H1 (cell line): Measurements from ENCODE around the gene TCERG1L. TPM values are rescaled to one million over a fixed set of nuclear protein-coding genes. Genes with fewer than 3 reads are reported as not detected.

Experiments
- CTCF ChIA-PET: fragments of 300-600 bp; sonication (Branson Sonifier 250); formaldehyde crosslinking; loops from one replicate; lab custom pipeline; 2021; ENCODE audit not compliant: partially characterized antibody; lab: Charles Lee
- POLR2A ChIA-PET: fragments of 300-600 bp; sonication (Branson Sonifier 250); formaldehyde crosslinking; loops from one replicate; lab custom pipeline; 2021; ENCODE audit warnings: inconsistent platforms; ENCODE audit not compliant: partially characterized antibody; lab: Charles Lee
- DNase-seq, 2 experiments: peaks; one replicate each; pipeline versions ENCODE4 v3.0.0 to v3.0.0-alpha.2; 2010 to 2022; ENCODE audit warnings: low spot score in 2 of 2, low read depth in 1 of 2, mixed read lengths in 1 of 2
- FAIRE-seq: peaks from 2 replicates; lab custom pipeline; 2011; peaks lifted over from hg19 to GRCh38; lab: Jason Lieb, UNC
- H2AFZ ChIP-seq: 2 replicates; pipeline ENCODE4 v1.8.1; 2012; ENCODE audit warnings: low read length, inconsistent platforms
- H2AK5ac ChIP-seq: 2 replicates; pipeline ENCODE4 v1.6.1; 2013; ENCODE audit warnings: low read depth, low read length
- H2BK120ac ChIP-seq: replicated peaks from 2 replicates; pipeline ENCODE3; 2013; ENCODE audit warnings: low read depth, low read length, inconsistent platforms
- H2BK12ac ChIP-seq: 2 replicates; pipeline ENCODE4 v1.6.1; 2013; ENCODE audit warnings: low read depth, low read length
- H2BK15ac ChIP-seq: 2 replicates; pipeline ENCODE4 v1.6.1; 2013; ENCODE audit warnings: low read length
- H2BK20ac ChIP-seq: 2 replicates; pipeline ENCODE4 v1.6.1; 2013; ENCODE audit warnings: low read length
- H2BK5ac ChIP-seq: 2 replicates; pipeline ENCODE4 v1.6.1; 2013; ENCODE audit warnings: low read depth, low read length
- H3K14ac ChIP-seq: 2 replicates; pipeline ENCODE4 v1.6.1; 2013; ENCODE audit warnings: inconsistent platforms; ENCODE audit not compliant: insufficient read length
- H3K18ac ChIP-seq: 2 replicates; pipeline ENCODE4 v1.6.1; 2013; ENCODE audit warnings: low read length; ENCODE audit errors: extremely low read depth
- H3K23ac ChIP-seq: 2 replicates; pipeline ENCODE4 v1.6.1; 2013; ENCODE audit warnings: inconsistent platforms; ENCODE audit not compliant: insufficient read length
- H3K23me2 ChIP-seq: 2 replicates; pipeline ENCODE4 v1.6.1; 2013; ENCODE audit warnings: low read depth, low read length
- H3K27ac ChIP-seq: 2 replicates; pipeline ENCODE4 v1.6.1; 2011; ENCODE audit warnings: low read depth, low read length, inconsistent platforms
- H3K27me3 ChIP-seq, 4 experiments: replicated peaks in 1 of 4; 1 replicate in 1 of 4; 2 replicates in 3 of 4; pipeline versions ENCODE4 v1.6.1 to v1.8.1; 2011 to 2013; ENCODE audit warnings: low read length in 3 of 4, mild to moderate bottlenecking in 3 of 4, inconsistent platforms in 2 of 4, mixed read lengths in 2 of 4, moderate library complexity in 1 of 4; ENCODE audit not compliant: control insufficient read depth in 3 of 4, insufficient read depth in 3 of 4; ENCODE audit errors: extremely low read depth in 1 of 4
- H3K36me3 ChIP-seq, 4 experiments: 2 replicates each; pipeline versions ENCODE4 v1.6.1 to v1.8.1; 2011 to 2013; ENCODE audit warnings: mild to moderate bottlenecking in 4 of 4, low read length in 3 of 4, moderate library complexity in 2 of 4, control low read depth in 1 of 4, inconsistent platforms in 1 of 4; ENCODE audit not compliant: insufficient read depth in 4 of 4, control insufficient read depth in 2 of 4
- H3K4ac ChIP-seq: replicated peaks from 2 replicates; pipeline ENCODE3; 2013; ENCODE audit warnings: low read length, low read depth, mixed read lengths, inconsistent platforms; ENCODE audit not compliant: insufficient read length
- H3K4me1 ChIP-seq, 4 experiments: replicated peaks in 1 of 4; 1 replicate in 1 of 4; 2 replicates in 3 of 4; pipeline versions ENCODE4 v1.6.1 to v1.8.1; 2011 to 2013; ENCODE audit warnings: low read length in 3 of 4, inconsistent platforms in 2 of 4, mixed read lengths in 1 of 4; ENCODE audit not compliant: insufficient read depth in 4 of 4, control insufficient read depth in 3 of 4
- H3K4me2 ChIP-seq, 2 experiments: 2 replicates each; pipeline versions ENCODE4 v1.6.1 to v1.8.1; 2011 to 2013; ENCODE audit warnings: low read depth in 2 of 2, low read length in 2 of 2, control low read depth in 1 of 2, inconsistent platforms in 1 of 2, mild to moderate bottlenecking in 1 of 2; ENCODE audit not compliant: insufficient read depth in 1 of 2
- H3K4me3 ChIP-seq, 4 experiments: fragments of 200-600, 300-600 bp in 1 of 4; sonication (generic), shearing (Covaris generic), sonication (Bioruptor Twin) in 1 of 4; 2 replicates each; pipeline versions ENCODE4 v1.5.1 to v1.8.1; 2011 to 2016; ENCODE audit warnings: low read length in 4 of 4, low read depth in 3 of 4, control low read depth in 2 of 4, inconsistent platforms in 2 of 4, mild to moderate bottlenecking in 2 of 4, mixed read lengths in 1 of 4, moderate library complexity in 1 of 4; ENCODE audit not compliant: insufficient read depth in 2 of 4; ENCODE audit errors: extremely low read depth in 1 of 4
- H3K56ac ChIP-seq: replicated peaks from 2 replicates; pipeline ENCODE3; 2013; ENCODE audit warnings: low read depth, mild to moderate bottlenecking, mixed read lengths, low read length, inconsistent platforms; ENCODE audit not compliant: insufficient read length
- H3K79me1 ChIP-seq: 2 replicates; pipeline ENCODE4 v1.6.1; 2013; ENCODE audit warnings: low read depth, low read length, control low read depth
- H3K79me2 ChIP-seq, 2 experiments: 2 replicates each; pipeline versions ENCODE4 v1.6.1 to v1.8.1; 2012 to 2013; ENCODE audit warnings: low read length in 2 of 2, mild to moderate bottlenecking in 2 of 2, inconsistent platforms in 1 of 2; ENCODE audit not compliant: insufficient read depth in 2 of 2, control insufficient read depth in 1 of 2
- H3K9ac ChIP-seq, 4 experiments: replicated peaks in 1 of 4; 1 replicate in 1 of 4; 2 replicates in 3 of 4; pipeline versions ENCODE4 v1.6.1 to v1.8.1; 2011 to 2013; ENCODE audit warnings: low read depth in 3 of 4, low read length in 3 of 4, control low read depth in 2 of 4, mild to moderate bottlenecking in 2 of 4, moderate library complexity in 2 of 4, inconsistent platforms in 1 of 4; ENCODE audit errors: extremely low read depth in 1 of 4
- H3K9me3 ChIP-seq, 2 experiments: 2 replicates each; pipeline versions ENCODE4 v1.6.1 to v1.8.1; 2012 to 2013; ENCODE audit warnings: mild to moderate bottlenecking in 2 of 2, moderate library complexity in 2 of 2, control low read depth in 1 of 2, inconsistent platforms in 1 of 2, low read depth in 1 of 2, low read length in 1 of 2, mixed read lengths in 1 of 2; ENCODE audit not compliant: insufficient read depth in 2 of 2
- H4K20me1 ChIP-seq, 2 experiments: replicated peaks in 1 of 2; 2 replicates each; pipeline versions ENCODE3 to v1.8.1; 2011 to 2013; ENCODE audit warnings: inconsistent platforms in 2 of 2, low read length in 2 of 2, mild to moderate bottlenecking in 1 of 2; ENCODE audit not compliant: insufficient read depth in 2 of 2, control insufficient read depth in 1 of 2
- H4K5ac ChIP-seq: 2 replicates; pipeline ENCODE4 v1.6.1; 2013; ENCODE audit warnings: low read length, low read depth, mixed read lengths, inconsistent platforms; ENCODE audit not compliant: insufficient read length
- H4K8ac ChIP-seq: 2 replicates; pipeline ENCODE4 v1.8.0; 2013; ENCODE audit warnings: mild to moderate bottlenecking, moderate library complexity, low read length, inconsistent platforms; ENCODE audit not compliant: insufficient read depth; ENCODE audit errors: extremely low read depth
- H4K91ac ChIP-seq: replicated peaks from 2 replicates; pipeline ENCODE3; 2013; ENCODE audit warnings: low read length, mixed read lengths, inconsistent platforms; ENCODE audit not compliant: insufficient read length
- CBX8 ChIP-seq: fragments of 300-800, 300-1000 bp; sonication (generic); IDR thresholded peaks from 2 replicates; pipeline ENCODE4 v1.7.1; 2016; ENCODE audit warnings: low read depth, low read length, borderline replicate concordance
- SIX5 ChIP-seq: IDR thresholded peaks from 2 replicates; pipeline ENCODE4 v1.6.1; 2011; ENCODE audit warnings: mild to moderate bottlenecking, low read depth, low read length
- WGBS, 2 experiments: shearing (Covaris generic) in 1 of 2; methylation state at CpG; one replicate each; pipeline versions ENCODE4 v1.1.6 to v1.1.7; 2013 to 2015; ENCODE audit warnings: low lambda C conversion rate in 2 of 2, mixed read lengths in 2 of 2, inconsistent platforms in 1 of 2, low coverage in 1 of 2, missing lambda C conversion rate in 1 of 2; ENCODE audit not compliant: insufficient replicate concordance in 2 of 2, insufficient coverage in 1 of 2, insufficient read length in 1 of 2; ENCODE audit errors: extremely low coverage in 1 of 2, missing lambda C conversion rate in 1 of 2; 5-methylcytosine and 5-hydroxymethylcytosine counted together
- polyA plus RNA-seq, 7 experiments: library from polyadenylated mRNA; depleted of rRNA in 3 of 7; stranded (reverse) in 5 of 7; unstranded in 2 of 7; fragments of >200 nt in 5 of 7; fragments of 200-250 nt in 2 of 7; gene quantifications; 1 replicate in 5 of 7; 2 replicates in 1 of 7; 4 replicates in 1 of 7; pipeline versions ENCODE4 v1.2.1 to v1.2.3, GENCODE V29; 2011 to 2013; ENCODE audit warnings: missing spikeins in 2 of 7, mixed read lengths in 2 of 7
- total RNA-seq: library from RNA; stranded (reverse); fragmentation: NEBNext Ultra II Directional; extraction: Animal tissue kit (Norgen Biotek cat#: 25700); gene quantifications from 2 replicates; pipeline ENCODE4 v1.2.1, GENCODE V29; 2021

TCERG1L gene
- total and polyA plus RNA-seq, 2 of the 8 experiments (the other 6 are each of a cell fraction or from before 2014, with no cell fraction given) = 3.9 to 6.9 TPM

DNA sequence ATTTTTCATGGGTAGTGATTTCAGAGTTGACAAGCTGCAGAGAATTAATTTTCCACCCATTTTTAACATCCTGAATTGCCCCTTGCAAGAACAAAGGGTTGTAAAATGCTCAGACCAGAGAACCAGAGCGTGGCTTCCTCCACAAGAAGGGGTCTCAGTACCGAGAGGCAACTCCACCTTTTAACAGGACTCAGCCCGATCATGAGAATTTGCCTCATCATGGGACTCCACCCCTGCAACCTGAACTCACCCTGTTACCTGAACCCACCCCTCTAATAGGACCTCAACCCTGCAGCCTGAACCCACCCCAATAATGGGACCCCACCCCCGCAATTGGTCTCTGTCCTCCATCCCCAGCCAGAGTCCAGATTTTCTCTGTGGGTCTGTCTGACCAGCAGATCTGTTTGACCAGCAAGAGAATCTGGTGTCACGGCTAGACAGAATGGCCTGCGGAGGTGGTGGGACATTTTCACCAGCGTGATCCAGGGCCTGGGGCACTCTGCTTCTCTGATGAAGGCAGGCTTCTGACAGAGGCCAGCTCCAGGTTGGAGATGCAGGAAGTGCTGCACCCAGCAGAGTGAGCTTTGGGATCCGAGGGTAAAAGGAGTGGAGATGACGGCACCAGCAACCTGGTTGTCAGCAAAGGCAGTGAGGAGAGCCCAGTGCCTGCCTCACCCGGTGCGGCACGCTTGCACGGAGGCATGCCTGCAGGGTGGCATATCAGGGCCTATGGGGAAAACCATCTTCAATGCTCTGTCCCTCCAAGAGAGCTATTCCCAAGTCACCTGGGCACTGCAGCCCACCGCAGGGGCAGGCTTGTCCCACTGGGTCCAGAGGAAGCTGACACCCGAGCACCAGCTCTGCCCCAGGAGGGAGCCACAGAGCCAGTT lies 136.6 kb downstream of the TCERG1L start:
- peaks cover 0 to 3% (median 0%) of the 10 kb centered on the region in 4 experiments; a peak in 1 of 7 replicates for H3K27me3 ChIP-seq
- ChIA-PET CTCF (interaction anchor here (1.3 to 1.8 kb wide), 3 partner anchors 12 to 91 kb away, joined by 3 to 8 read pairs (median 4); no protein-coding TSS in a partner anchor), POLR2A (no interaction called here)
- no peak overlapping the region for H3K23ac ChIP-seq
- H3K4me3 ChIP-seq = no peak overlapping the region
- H3K23me2 ChIP-seq = no peaks in the 10 kb centered on the region
- no peak overlapping the region for H4K8ac ChIP-seq
- H4K20me1 ChIP-seq = peaks cover 0 to 5% of the 10 kb centered on the region in 2 experiments
- H4K91ac ChIP-seq = peak overlapping the region; percentile 9
- no peak overlapping the region for H2BK20ac ChIP-seq
- H2AK5ac ChIP-seq = no peak overlapping the region
- no peak for FAIRE-seq
- no peak overlapping the region for H3K9ac ChIP-seq
- H4K5ac ChIP-seq = no peak overlapping the region
- no peak overlapping the region for H2BK120ac ChIP-seq
- no peak overlapping the region for H3K27ac ChIP-seq
- H3K4me2 ChIP-seq = no peak overlapping the region
- H3K18ac ChIP-seq = peak overlapping the region; percentile 48; the same call in 1 of the 2 replicates
- H2AFZ ChIP-seq = no peak overlapping the region
- peaks cover 1% of the 10 kb centered on the region; the same call in 1 of the 2 replicates for H3K79me1 ChIP-seq
- no peaks in the 10 kb centered on the region for H3K79me2 ChIP-seq
- no peak overlapping the region for H3K56ac ChIP-seq
- H3K14ac ChIP-seq = no peak overlapping the region
- H3K4ac ChIP-seq = no peak overlapping the region
- no peak overlapping the region for H2BK15ac ChIP-seq
- H3K9me3 ChIP-seq = peaks cover 0 to 9% of the 10 kb centered on the region in 2 experiments; a peak in 1 of 4 replicates
- TF ChIP-seq SIX5 (no peak), CBX8 (no peak)
- no peak overlapping the region for H2BK12ac ChIP-seq
- H3K36me3 ChIP-seq = no peaks in the 10 kb centered on the region
- peak in 1 of 2 experiments; percentile 43 for DNase-seq
- H2BK5ac ChIP-seq = no peak overlapping the region
- WGBS, 2 experiments = 95% methylated on average over 15 of the region's 15 CpGs; no CpG with 5 or more reads in 1 of the 2 experiments
- peaks cover 0 to 2% (median 0%) of the 10 kb centered on the region in 4 experiments; a peak in 1 of 7 replicates for H3K4me1 ChIP-seq
